KOPT-K1 (cell line): ENCODE data around the gene CA11.
"Not testable (repeated sequence)": the region's sequence is repeated elsewhere in the genome, so short reads cannot be mapped to it uniquely, and the experiment has no call there.

ENCODE experiments used
- H3K27ac ChIP-seq: fragments of 200-600 bp; sonication (generic); 2 replicates; pipeline ENCODE4 v1.5.1; 2016; ENCODE audit warnings: antibody characterized with exemption, mild to moderate bottlenecking, low read depth, low read length; ENCODE audit not compliant: poor library complexity, severe bottlenecking
- H3K36me3 ChIP-seq: fragments of 200-600 bp; sonication (generic); 2 replicates; pipeline ENCODE4 v1.5.1; 2017; ENCODE audit warnings: antibody characterized with exemption, mild to moderate bottlenecking, low read length, moderate library complexity; ENCODE audit not compliant: insufficient read depth
- H3K9me3 ChIP-seq: fragments of 200-600 bp; sonication (generic); 2 replicates; pipeline ENCODE4 v1.5.1; 2017; ENCODE audit warnings: antibody characterized with exemption, low read length, mild to moderate bottlenecking; ENCODE audit not compliant: insufficient read depth, poor library complexity, severe bottlenecking

CA11 gene

GRCh38 chr19:48638831-48639381 is 7.1 kb downstream of the CA11 start:
- Histone ChIP-seq H3K27ac (peak overlapping the region; percentile 92), H3K9me3 (no peaks in the 10 kb centered on the region), H3K36me3 (no peaks in the 10 kb centered on the region)

DNA sequence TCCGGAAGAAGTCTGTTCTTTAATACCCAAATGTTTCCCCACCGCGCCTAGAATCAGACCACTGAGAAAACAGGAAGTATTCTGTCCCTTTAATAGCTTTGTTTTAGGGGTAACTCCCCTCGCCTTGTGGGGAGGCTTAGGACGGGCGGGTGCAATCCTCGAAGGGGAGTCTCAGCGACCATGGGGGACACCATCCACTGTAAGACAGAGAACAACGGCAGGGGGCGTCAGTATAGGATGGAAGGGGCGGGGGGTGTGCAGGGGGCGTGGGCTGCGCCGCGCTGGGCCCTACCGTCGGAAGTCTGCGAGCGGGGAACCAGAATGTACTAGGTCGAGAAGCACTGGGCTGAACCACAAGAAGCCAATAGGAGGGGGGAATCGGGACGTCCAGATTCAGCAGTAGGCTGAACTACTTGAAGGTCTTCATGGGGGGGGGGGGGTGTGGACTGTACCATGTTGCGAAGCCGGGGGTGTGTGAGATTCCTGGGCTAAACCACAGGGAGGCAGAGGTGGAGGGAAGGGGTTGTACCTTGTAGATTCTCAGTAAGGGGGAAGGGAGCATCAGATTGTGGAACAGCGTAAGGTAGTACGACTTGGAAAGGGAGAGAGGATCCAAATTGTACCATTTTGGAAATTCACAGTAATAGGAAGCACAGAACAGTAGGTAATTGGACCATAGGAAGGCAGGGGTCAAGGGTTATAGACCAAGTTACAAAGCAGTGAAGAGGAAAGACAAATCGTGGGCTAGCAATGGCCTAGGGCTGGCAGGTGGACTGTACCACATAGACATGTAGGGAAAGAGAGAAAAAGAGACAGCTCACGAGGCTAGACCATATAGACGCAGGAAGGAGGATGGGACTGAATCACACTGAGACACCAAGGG is 7.8 kb downstream of the CA11 start:
- no peaks in the 10 kb centered on the region for H3K9me3 ChIP-seq
- H3K27ac ChIP-seq = peak overlapping the region; percentile 92
- H3K36me3 ChIP-seq = peaks cover 2% of the 10 kb centered on the region; the same call in 1 of the 2 replicates

DNA sequence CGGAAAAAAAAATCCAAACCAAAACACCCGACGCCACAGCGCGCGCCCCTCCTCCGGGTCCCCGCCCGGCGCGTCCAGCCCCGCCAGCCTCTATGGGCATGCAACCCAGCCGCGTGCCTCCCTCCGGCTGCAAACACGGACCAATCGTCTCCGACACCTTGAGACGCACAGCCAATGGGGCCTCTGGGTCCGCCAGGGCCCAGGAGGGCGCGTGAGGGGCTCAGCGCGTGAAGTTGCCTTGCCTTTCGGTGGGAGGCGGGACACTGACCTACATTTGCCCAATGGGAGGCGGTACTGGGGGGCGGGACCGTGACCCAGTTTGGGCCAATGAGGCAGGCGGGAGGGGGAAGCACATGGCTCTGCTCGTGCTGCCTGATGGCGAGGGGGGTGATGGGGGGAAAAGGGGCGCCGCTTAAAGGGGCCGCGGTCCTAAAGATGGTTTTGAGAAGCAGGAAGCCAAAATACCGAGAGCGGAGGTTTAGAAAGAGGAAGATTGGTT is 8.5 kb downstream of the CA11 start:
- H3K9me3 ChIP-seq = no peaks in the 10 kb centered on the region
- H3K36me3 ChIP-seq = peaks cover 9% of the 10 kb centered on the region; the same call in 1 of the 2 replicates
- peak overlapping the region; percentile 92 for H3K27ac ChIP-seq

DNA sequence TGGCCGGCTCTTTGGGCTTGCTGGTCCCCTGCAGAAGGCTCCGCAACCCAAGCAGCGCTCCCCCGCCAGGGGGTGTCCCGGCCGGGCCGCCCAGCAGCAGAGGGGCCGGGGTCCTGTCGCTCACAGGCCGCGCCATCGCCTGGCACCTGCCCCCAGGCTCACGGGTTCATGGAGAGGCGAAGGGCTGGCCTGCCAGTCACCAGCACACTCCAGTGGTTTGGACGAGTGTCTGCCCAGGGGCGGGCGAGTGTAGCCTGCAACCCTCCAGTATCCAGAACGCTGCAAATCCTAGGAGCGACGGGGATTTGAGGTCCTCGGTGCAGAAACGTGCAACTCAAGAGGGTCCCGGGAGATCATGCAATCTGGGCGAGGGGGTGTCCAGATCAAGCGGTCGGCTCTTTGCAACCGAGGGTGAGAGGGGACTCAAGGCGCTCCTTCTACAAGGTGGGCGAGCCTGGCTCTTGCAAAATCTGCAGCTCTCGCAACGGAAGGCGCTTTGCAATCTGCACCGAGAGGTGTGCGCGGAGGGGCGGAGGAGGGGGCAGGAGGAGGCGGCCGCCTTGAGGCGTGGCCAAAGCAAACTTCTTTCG is 9.0 kb downstream of the CA11 start, which contains the start of gene DBP:
TSS of gene DBP (minus strand) at position 521 of the 590 bp plus-strand sequence. CDS start at position 136, 385 bp downstream.
- H3K27ac ChIP-seq = peak within 1 kb of the TSS; percentile 92
- peaks cover 12% of the 10 kb centered on the region; the same call in 1 of the 2 replicates for H3K36me3 ChIP-seq
- H3K9me3 ChIP-seq = no peaks in the 10 kb centered on the region

GRCh38 chr19:48635966-48636858 is 9.8 kb downstream of the CA11 start:
- peaks cover 19% of the 10 kb centered on the region for H3K36me3 ChIP-seq
- H3K27ac ChIP-seq = peak overlapping the region; percentile 92
- H3K9me3 ChIP-seq = no peaks in the 10 kb centered on the region

DNA sequence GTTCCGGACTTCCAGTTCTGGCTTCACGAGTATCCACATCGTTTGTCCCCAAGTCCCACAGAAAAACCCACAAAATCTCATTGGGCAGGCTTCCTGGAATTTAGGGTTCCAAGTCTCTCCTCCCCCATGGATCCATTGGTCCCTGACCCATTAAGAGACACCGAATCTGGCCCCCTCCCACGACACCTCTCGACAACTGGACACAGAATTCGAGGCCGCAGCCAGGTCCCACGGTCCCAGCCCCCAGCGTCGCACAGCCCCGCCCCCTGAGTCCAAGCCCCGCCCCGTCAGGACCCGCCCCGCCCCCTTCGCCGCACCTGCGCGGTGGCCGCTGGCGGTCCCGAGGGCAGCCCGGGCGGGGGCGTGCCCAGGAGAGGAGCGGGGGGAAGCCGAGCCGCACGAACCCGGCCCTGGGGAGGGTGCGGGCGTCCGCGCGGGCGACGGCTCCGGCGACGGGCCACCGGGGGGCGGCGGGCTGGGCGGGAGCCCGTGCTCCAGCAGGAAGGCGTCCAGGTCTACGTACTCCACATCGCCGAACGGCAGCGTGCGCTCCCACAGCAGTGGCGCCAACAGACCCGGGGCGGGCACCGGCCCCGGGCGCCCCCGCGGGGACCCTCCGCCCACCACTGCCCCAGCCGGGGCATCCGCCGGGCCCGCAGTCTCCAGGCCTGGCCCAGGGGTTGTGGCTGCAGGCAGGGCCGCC is 10.6 kb downstream of the CA11 start:
- Histone ChIP-seq H3K36me3 (peaks cover 27% of the 10 kb centered on the region), H3K27ac (peak overlapping the region; percentile 92), H3K9me3 (no peaks in the 10 kb centered on the region)

DNA sequence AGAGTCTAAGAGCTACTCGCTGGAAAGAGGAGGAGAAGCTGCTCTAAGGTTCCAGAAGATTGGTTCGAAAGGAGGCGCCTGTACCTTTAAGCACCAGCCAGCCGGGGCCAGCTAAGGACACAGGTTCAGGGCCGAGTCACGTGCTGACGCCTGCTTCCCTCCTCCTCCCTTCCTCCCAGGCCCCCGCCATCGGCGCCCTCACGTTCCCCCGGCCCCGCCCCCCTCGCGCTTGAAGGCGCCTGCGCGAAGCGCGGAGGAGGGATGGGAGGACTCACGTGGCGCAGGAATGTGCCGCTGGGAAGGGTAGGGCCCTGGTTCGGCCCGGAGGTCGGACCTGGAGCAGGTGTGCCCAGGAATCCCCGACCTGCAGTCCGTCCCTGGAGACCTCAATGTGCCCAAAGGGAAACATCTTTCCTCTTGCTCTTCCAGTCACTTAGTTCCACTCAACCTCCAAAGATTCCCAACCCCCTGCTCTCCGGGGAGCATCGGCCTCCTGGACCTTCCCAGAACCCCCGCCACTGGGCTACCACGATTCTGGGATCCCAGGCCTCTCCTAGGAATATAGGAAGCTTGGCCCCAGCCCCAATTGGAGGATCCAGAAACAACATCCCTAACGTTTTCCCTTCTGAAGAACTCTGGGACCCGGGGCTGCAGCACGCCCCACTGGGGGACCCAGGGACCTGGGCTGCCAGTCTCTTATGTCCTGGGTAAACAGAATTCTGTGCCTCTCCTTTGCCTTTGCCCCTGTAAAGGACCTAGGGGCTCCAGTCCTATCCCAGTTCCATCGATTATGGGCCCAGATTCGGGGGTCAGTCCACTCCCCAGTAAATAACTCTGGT is 11.3 kb downstream of the CA11 start:
- Histone ChIP-seq H3K36me3 (peaks cover 35% of the 10 kb centered on the region), H3K9me3 (no peaks in the 10 kb centered on the region), H3K27ac (peak overlapping the region; percentile 92)

DNA sequence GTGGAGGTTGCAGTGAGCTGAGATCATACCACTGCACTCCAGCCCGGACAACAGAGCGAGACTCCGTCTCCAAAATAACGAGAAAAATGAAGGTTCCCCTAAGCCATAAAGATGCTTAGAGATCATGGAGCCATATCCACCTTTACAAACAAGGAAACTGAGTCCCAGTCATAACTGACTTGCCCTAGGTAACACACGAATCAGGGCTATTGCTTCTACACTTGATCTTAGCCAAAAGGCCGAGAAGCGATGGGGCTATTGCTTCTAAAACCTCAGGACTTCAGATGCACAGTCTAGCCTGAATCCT is 12.0 kb downstream of the CA11 start:
- Histone ChIP-seq H3K9me3 (no peaks in the 10 kb centered on the region), H3K36me3 (peaks cover 41% of the 10 kb centered on the region), H3K27ac (peak overlapping the region; percentile 92)

DNA sequence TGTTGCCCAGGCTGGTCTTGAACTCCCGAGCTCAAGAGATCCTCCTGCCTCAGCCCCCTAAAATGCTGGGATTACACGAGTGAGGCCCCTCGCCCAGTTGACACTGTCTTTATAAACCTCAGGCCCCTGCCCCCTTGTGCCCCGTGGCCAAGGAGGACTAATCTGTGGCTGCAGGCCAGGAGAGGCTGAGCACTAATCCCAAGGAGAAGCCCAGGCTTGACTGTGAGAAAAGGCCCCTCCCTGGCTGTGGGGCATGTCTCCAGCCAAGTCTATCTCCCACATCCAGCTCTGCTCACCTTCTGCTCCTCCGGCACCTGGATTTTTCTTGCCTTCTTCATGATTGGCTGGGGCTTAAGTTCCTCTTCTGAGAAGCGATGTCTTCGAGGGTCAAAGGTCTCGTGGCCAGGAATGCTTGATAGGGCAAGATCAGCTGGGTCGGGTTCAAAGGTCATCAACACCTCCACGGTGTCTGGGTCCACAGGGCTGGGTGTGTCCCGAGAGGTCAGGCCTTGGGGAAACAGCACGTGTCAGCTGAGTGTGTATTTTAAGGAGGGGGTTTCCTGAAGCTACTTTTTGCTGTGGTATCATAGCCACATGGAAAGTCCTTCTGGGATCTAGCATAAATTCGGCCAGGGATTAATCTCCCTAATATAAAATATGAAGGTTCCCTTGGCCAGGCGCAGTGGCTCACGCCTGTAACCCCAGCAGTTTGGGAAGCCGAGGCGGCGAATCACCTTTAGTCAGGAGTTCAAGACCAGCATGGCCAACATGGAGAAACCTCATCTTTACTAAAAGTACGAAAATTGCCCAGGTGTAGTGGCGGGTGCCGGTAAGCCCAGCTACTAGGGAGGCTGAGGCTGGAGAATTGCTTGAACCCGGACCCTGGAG is 12.6 kb downstream of the CA11 start:
- Histone ChIP-seq H3K36me3 (peaks cover 46% of the 10 kb centered on the region), H3K9me3 (no peaks in the 10 kb centered on the region), H3K27ac (peak overlapping the region; percentile 92)

DNA sequence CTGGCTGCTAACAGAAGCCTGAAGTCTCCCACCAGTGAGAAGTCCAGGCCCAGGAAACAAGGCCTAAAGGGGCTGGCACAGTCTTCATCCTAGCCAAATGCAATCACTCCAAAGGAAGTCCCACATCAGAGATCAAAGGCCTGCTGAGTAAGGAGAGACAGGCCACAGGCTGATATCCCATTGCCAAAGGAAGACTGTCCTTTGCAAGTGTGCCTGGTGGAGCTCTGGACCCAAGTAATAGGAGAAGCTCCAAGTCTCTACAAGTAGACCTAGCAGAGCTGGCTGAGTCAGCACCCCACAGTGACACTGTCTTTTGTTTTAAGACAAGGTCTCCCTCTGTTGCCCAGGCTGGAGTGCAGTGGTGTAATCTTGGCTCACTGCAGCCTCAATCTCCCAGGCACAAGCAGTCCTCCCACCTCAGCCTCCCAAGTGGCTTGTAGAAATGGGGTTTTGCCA is 13.3 kb downstream of the CA11 start:
- no peaks in the 10 kb centered on the region for H3K9me3 ChIP-seq
- peak overlapping the region; percentile 92 for H3K27ac ChIP-seq
- peaks cover 52% of the 10 kb centered on the region for H3K36me3 ChIP-seq

DNA sequence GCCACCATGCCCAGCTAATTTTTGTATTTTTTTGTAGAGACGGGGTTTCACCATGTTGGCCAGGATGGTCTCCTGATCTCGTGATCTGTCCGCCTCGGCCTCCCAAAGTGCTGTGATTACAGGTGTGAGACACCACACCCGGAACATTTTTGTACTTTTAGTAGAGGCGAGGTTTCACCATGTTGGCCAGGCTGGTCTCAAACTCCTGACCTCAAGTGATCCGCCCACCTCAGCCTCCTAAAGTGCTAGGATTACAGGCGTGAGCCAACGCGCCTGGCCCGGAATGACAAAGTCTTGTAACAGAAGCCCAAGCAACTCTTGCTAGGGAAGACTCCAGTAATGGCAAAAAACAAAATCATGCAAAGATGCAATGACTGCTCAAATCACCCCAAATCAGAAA is 13.7 kb downstream of the CA11 start:
- not testable (repeated sequence) for H3K9me3 ChIP-seq
- Histone ChIP-seq H3K36me3 (peaks cover 57% of the 10 kb centered on the region), H3K27ac (peak overlapping the region; percentile 92)

DNA sequence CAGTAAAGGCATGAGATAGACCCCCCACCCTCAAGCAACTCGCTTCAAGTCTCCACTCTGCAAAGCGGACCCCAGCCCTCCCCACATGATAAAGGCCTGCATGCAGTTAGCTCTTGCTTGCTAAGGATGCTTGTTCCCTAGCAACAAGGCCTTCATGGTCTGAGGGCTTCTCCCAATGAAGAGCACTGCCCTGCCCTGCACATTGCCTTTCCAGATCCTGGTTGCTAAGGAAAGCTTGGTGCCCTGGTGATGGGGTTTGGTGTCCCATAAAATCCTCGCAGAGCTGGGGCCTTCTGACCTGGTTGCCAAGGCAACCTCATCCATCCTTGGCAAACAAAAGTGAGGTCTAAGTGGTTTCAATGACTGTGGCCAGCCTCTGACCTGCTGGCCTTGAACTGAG is 14.8 kb downstream of the CA11 start:
- Histone ChIP-seq H3K36me3 (peaks cover 61% of the 10 kb centered on the region), H3K27ac (no peak overlapping the region), H3K9me3 (no peaks in the 10 kb centered on the region)
